Measurements from ENCODE around the gene FBXO44. TPM values are rescaled to one million over a fixed set of nuclear protein-coding genes. Genes with fewer than 3 reads are reported as not detected.

FBXO44 gene
- total RNA-seq, 1 donor from 2014 or later = 19.1 TPM

- no peak overlapping the region for H3K27ac Mint-ChIP-seq
- no peak overlapping the region for H3K4me3 Mint-ChIP-seq (ENCODE audit: low read depth)
- no peaks in the 10 kb centered on the region for H3K36me3 Mint-ChIP-seq (ENCODE audit: insufficient read depth)
- H3K9me3 Mint-ChIP-seq (ENCODE audit: low read depth) = no peaks in the 10 kb centered on the region
- H3K27me3 Mint-ChIP-seq = peaks cover 48% of the 10 kb centered on the region
- no peak for TF ChIP-seq CTCF (IDR thresholded peaks at IDR 0.05; ENCODE audit: unreplicated experiment)
- H3K4me1 Mint-ChIP-seq (ENCODE audit: low read depth) = peaks cover 6% of the 10 kb centered on the region
- no peak for DNase-seq (ENCODE audit: low spot score, unreplicated experiment)
Measured at GRCh38 chr1:11648039-11648438, 6.6 kb upstream of the FBXO44 start.

DNA sequence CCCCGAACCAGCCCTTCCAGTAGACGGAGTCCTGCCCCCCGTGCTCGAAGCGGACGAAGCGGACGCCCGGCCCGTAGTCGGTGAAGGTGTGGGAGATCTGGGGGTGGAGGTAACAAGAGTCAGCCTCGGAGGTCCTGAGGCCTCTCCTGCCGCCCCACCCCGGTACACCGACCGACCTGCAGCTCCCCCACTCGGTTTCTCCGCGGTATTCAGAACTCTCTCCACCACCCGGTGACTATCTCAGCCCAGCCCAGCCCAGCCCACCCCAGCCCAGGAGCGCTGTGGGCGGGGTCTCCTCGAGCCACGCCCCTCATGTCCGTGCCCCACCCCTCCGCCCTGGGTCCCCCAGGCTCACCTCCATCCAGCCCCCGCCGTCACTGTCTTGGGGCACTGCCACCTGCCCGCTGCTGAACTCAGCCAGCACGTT is 5.9 kb upstream of the FBXO44 start:
- no peak for TF ChIP-seq CTCF (IDR thresholded peaks at IDR 0.05; ENCODE audit: unreplicated experiment)
- Mint-ChIP-seq H3K36me3 (ENCODE audit: insufficient read depth) (no peaks in the 10 kb centered on the region), H3K27me3 (peaks cover 47% of the 10 kb centered on the region)

GRCh38 chr1:11649237-11649623 is 5.4 kb upstream of the FBXO44 start:
- peaks cover 46% of the 10 kb centered on the region for H3K27me3 Mint-ChIP-seq
- no peaks in the 10 kb centered on the region for H3K36me3 Mint-ChIP-seq (ENCODE audit: insufficient read depth)
- H3K4me3 Mint-ChIP-seq (ENCODE audit: low read depth) = no peak overlapping the region
- no peaks in the 10 kb centered on the region for H3K9me3 Mint-ChIP-seq (ENCODE audit: low read depth)
- H3K27ac Mint-ChIP-seq = no peak overlapping the region
- peaks cover 7% of the 10 kb centered on the region for H3K4me1 Mint-ChIP-seq (ENCODE audit: low read depth)
- TF ChIP-seq CTCF (IDR thresholded peaks at IDR 0.05; ENCODE audit: unreplicated experiment) = no peak
- DNase-seq (ENCODE audit: low spot score, unreplicated experiment) = no peak

More for the DNA sequence above, 5.9 kb upstream of the FBXO44 start:
- Mint-ChIP-seq H3K4me3 (ENCODE audit: low read depth) (no peak overlapping the region), H3K27ac (no peak overlapping the region), H3K4me1 (ENCODE audit: low read depth) (peaks cover 7% of the 10 kb centered on the region), H3K9me3 (ENCODE audit: low read depth) (no peaks in the 10 kb centered on the region)
- no peak for DNase-seq (ENCODE audit: low spot score, unreplicated experiment)

- no peaks in the 10 kb centered on the region for H3K9me3 Mint-ChIP-seq (ENCODE audit: low read depth)
- H3K4me1 Mint-ChIP-seq (ENCODE audit: low read depth) = peaks cover 7% of the 10 kb centered on the region
- no peak overlapping the region for H3K4me3 Mint-ChIP-seq (ENCODE audit: low read depth)
- TF ChIP-seq CTCF (IDR thresholded peaks at IDR 0.05; ENCODE audit: unreplicated experiment) = no peak
- H3K36me3 Mint-ChIP-seq (ENCODE audit: insufficient read depth) = no peaks in the 10 kb centered on the region
- H3K27ac Mint-ChIP-seq = no peak overlapping the region
- peaks cover 46% of the 10 kb centered on the region for H3K27me3 Mint-ChIP-seq
- no peak for DNase-seq (ENCODE audit: low spot score, unreplicated experiment)
Measured at GRCh38 chr1:11649624-11650330, 4.9 kb upstream of the FBXO44 start.

DNA sequence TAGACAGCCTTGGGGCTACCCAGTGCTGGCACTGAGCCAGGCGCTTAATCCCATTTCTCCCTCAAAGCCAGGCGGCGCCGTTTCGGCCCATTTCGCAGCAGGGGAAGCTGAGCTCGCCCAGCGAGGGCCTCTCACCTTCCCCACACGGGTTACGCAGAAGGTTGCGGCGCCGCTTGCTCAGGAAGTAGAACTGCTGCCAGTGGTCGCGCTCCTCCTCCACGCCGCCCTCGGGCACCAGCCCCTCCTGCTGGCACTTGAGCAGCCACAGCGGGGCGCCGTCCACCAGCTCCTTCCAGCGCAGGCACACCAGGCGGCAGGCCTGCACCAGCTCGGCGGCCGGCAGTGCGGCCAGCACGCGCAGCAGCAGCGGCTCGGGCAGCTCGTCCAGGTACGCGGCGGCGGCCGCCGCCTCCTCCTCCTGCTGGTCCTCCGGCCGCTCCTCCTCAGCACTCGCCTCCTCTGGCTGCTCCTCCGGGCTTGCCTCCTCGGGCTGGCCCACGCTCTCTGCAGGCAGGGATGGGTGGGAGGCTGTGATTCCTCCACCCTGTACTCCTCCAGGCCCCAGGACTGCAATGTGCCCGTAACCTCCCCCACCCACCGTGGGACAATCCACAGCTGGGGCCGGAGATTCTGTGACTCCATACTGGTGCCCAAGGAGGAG is 4.2 kb upstream of the FBXO44 start:
- no peaks in the 10 kb centered on the region for H3K9me3 Mint-ChIP-seq (ENCODE audit: low read depth)
- H3K36me3 Mint-ChIP-seq (ENCODE audit: insufficient read depth) = no peaks in the 10 kb centered on the region
- TF ChIP-seq CTCF (IDR thresholded peaks at IDR 0.05; ENCODE audit: unreplicated experiment) = peak; percentile 77
- DNase-seq (ENCODE audit: low spot score, unreplicated experiment) = peak; percentile 75
- peak overlapping the region; percentile 35 for H3K4me3 Mint-ChIP-seq (ENCODE audit: low read depth)
- peaks cover 7% of the 10 kb centered on the region for H3K4me1 Mint-ChIP-seq (ENCODE audit: low read depth)
- peaks cover 46% of the 10 kb centered on the region for H3K27me3 Mint-ChIP-seq
- H3K27ac Mint-ChIP-seq = peak overlapping the region; percentile 82
